MM.1S (cell line): ENCODE data around the gene MEG3.

ENCODE experiments used
- EZH2phosphoT487 ChIP-seq: fragments of 300-600 bp; sonication (generic); IDR thresholded peaks from 2 replicates; pipeline ENCODE4 v1.6.1; 2018; ENCODE audit warnings: antibody characterized with exemption, low read length
- TF ChIP-seq, protein P1 (sequence below): fragments of 300-600 bp; sonication (generic); IDR thresholded peaks from 2 replicates; pipeline ENCODE4 v1.5.1; 2016; ENCODE audit warnings: antibody characterized with exemption, low read length, mixed read lengths

DNA sequence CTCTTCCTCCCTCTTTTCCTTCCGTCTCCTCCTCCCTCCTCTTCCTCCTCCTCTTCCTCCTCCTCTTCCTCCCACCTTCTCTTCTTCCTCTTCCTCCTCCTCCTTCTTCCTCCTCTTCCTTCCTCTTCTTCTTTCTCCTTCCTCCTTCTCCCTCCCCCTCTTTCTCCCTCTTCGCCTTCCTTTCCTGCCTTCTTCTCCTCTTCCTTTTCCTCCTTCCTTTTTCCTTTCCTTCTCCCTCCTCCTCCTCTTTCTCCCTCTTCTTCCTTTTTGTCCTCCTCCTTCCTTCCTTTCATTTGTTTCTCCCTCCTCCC lies 36.0 kb downstream of the MEG3 start:
- no peak for TF ChIP-seq EZH2phosphoT487
- TF ChIP-seq, protein P1, sequence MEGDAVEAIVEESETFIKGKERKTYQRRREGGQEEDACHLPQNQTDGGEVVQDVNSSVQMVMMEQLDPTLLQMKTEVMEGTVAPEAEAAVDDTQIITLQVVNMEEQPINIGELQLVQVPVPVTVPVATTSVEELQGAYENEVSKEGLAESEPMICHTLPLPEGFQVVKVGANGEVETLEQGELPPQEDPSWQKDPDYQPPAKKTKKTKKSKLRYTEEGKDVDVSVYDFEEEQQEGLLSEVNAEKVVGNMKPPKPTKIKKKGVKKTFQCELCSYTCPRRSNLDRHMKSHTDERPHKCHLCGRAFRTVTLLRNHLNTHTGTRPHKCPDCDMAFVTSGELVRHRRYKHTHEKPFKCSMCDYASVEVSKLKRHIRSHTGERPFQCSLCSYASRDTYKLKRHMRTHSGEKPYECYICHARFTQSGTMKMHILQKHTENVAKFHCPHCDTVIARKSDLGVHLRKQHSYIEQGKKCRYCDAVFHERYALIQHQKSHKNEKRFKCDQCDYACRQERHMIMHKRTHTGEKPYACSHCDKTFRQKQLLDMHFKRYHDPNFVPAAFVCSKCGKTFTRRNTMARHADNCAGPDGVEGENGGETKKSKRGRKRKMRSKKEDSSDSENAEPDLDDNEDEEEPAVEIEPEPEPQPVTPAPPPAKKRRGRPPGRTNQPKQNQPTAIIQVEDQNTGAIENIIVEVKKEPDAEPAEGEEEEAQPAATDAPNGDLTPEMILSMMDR = no peak
